Renal pelvis (tissue), 12 donors: Measurements from ENCODE around the gene PTK7. TPM values are rescaled to one million over a fixed set of nuclear protein-coding genes. Genes with fewer than 3 reads are reported as not detected.
"Not testable (repeated sequence)": the region's sequence is repeated elsewhere in the genome, so short reads cannot be mapped to it uniquely, and the experiment has no call there.

Experiments used
- DNase-seq: peaks from one replicate; pipeline ENCODE4 v3.0.0-alpha.2; 2013
- long read RNA-seq, 16 experiments: transcript quantifications; one replicate each; lab custom pipeline, GENCODE V29; 2026
- polyA plus RNA-seq, 3 donors: library from polyadenylated mRNA; unstranded; fragments of 120-200 nt; gene quantifications; one replicate each; pipeline ENCODE4 v1.2.1, GENCODE V29; 2013; ENCODE audit not compliant: insufficient read length in 3 of 3

PTK7 gene
- polyA plus RNA-seq, result 100 to 1,000 TPM; 229 to 267 (median 251) TPM
- long read RNA-seq, donor 1, full-length matches to known transcripts, result 14 of 37 reads
- long read RNA-seq, donor 1, partial matches to known transcripts, result 23 of 37 reads
- long read RNA-seq, donor 1, other reads (novel, unspliced or antisense), result 0 of 37 reads
- long read RNA-seq, donor 2, full-length matches to known transcripts, result 37 of 93 reads
- long read RNA-seq, donor 2, partial matches to known transcripts, result 56 of 93 reads
- long read RNA-seq, donor 2, other reads (novel, unspliced or antisense), result 0 of 93 reads
- long read RNA-seq, donor 3, full-length matches to known transcripts, result 21 of 55 reads
- long read RNA-seq, donor 3, partial matches to known transcripts, result 34 of 55 reads
- long read RNA-seq, donor 3, other reads (novel, unspliced or antisense), result 0 of 55 reads
- long read RNA-seq, donor 4, full-length matches to known transcripts, result 23 of 40 reads
- long read RNA-seq, donor 4, partial matches to known transcripts, result 17 of 40 reads
- long read RNA-seq, donor 4, other reads (novel, unspliced or antisense), result 0 of 40 reads
- long read RNA-seq, donor 5, partial matches to known transcripts, result 25 of 30 reads
- long read RNA-seq, donor 5, other reads (novel, unspliced or antisense), result 0 of 30 reads
- long read RNA-seq, donor 6, full-length matches to known transcripts, result 7 of 64 reads
- long read RNA-seq, donor 6, partial matches to known transcripts, result 57 of 64 reads
- long read RNA-seq, donor 6, other reads (novel, unspliced or antisense), result 0 of 64 reads
- long read RNA-seq, donor 7, full-length matches to known transcripts, result 37 of 74 reads
- long read RNA-seq, donor 7, partial matches to known transcripts, result 37 of 74 reads
- long read RNA-seq, donor 7, other reads (novel, unspliced or antisense), result 0 of 74 reads
- long read RNA-seq, donor 8, full-length matches to known transcripts, result 17 of 41 reads
- long read RNA-seq, donor 8, partial matches to known transcripts, result 24 of 41 reads
- long read RNA-seq, donor 8, other reads (novel, unspliced or antisense), result 0 of 41 reads
- long read RNA-seq, donor 9, full-length matches to known transcripts, result 32 of 93 reads
- long read RNA-seq, donor 9, partial matches to known transcripts, result 61 of 93 reads
- long read RNA-seq, donor 9, other reads (novel, unspliced or antisense), result 0 of 93 reads
- long read RNA-seq, donor 10, full-length matches to known transcripts, result 22 of 55 reads
- long read RNA-seq, donor 10, partial matches to known transcripts, result 33 of 55 reads
- long read RNA-seq, donor 10, other reads (novel, unspliced or antisense), result 0 of 55 reads
- long read RNA-seq, donor 11, full-length matches to known transcripts, result 13 of 55 reads
- long read RNA-seq, donor 11, partial matches to known transcripts, result 42 of 55 reads
- long read RNA-seq, donor 11, other reads (novel, unspliced or antisense), result 0 of 55 reads
- long read RNA-seq, donor 12, full-length matches to known transcripts, result 41 of 151 reads
- long read RNA-seq, donor 12, partial matches to known transcripts, result 110 of 151 reads
- long read RNA-seq, donor 12, other reads (novel, unspliced or antisense), result 0 of 151 reads
- long read RNA-seq, donor 13, full-length matches to known transcripts, result 6 of 12 reads
- long read RNA-seq, donor 13, partial matches to known transcripts, result 6 of 12 reads
- long read RNA-seq, donor 13, other reads (novel, unspliced or antisense), result 0 of 12 reads
- long read RNA-seq, donor 14, full-length matches to known transcripts, result 32 of 203 reads
- long read RNA-seq, donor 14, partial matches to known transcripts, result 166 of 203 reads
- long read RNA-seq, donor 14, other reads (novel, unspliced or antisense), result 5 of 203 reads
- long read RNA-seq, donor 15, full-length matches to known transcripts, result 39 of 68 reads
- long read RNA-seq, donor 15, partial matches to known transcripts, result 29 of 68 reads
- long read RNA-seq, donor 15, other reads (novel, unspliced or antisense), result 0 of 68 reads
- long read RNA-seq, donor 16, full-length matches to known transcripts, result 28 of 86 reads
- long read RNA-seq, donor 16, partial matches to known transcripts, result 58 of 86 reads
- long read RNA-seq, donor 16, other reads (novel, unspliced or antisense), result 0 of 86 reads

DNA sequence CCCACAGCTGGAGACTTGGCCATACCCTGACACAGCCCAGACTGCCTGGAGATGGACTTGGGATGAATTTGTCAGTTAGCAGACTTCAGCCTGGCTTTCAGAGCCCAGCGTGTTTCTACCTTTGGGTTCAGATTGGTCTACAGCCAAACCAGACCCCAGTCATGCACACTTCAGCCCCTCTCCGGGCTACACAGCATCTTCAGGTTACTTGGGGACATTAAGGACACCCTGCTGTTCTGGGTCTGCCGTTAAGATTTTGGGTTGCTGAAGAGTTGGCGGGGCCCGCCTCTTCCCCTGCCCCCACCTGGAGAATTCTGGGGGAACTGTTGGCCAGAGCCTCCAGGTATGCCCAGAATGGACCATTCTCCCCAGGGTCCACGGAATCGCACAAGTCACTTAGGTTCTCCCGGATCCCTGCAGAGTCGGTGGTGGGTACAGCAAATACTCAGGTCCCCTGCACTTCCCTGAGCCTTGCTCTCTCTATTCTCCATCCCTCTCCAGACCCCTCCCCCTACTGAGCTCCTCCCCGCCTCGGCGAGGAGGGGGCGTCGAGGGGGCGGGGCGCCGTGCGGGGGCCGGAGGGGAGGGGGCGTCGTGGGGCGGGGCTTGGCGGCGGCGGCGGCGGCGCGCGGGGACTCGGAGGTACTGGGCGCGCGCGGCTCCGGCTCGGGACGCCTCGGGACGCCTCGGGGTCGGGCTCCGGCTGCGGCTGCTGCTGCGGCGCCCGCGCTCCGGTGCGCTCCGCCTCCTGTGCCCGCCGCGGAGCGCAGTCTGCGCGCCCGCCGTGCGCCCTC is at the start of gene PTK7:
Gene PTK7 (plus strand): TSS at position 645 of the 794 bp plus-strand sequence. CDS start 175 bp downstream, outside the sequence.
- peak; percentile 87 for DNase-seq

DNA sequence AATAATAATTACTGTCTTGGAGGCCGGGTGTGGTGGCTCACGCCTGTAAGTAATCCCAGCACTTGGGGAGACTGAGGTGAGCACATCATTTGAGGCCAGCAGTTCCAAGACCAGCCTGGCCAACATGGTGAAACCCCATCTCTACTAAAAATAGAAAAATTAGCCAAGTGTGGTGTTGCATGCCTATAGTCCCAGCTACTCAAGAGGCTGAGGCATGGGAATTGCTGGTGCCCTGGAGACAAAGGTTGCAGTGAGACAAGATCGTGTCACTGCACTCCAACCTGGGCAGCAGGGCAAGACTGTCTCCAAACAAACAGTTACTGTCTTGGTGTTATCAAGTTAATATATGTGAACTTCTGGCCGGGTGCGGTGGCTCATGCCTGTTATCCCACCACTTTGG is 49.7 kb upstream of the PTK7 start:
- DNase-seq, result no peak

DNA sequence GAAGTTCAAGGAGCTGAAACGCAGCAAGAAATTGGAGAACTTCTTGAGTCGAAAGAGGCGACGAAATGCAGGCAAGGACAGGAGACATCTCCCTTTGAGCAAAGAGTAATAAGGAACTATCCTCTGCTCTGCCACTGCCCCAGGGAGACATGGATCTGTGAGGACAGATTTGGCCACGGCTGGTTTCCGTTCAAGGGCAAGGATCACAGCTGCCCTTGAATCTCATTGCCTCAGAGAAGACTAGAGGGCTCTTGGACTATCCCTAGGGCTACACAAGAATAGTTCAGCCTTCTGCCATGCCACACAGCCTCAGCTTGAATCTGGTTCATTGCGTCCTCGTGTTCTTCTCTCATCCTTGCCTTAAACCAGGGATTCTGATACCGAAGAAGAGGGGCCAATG is 47.0 kb upstream of the PTK7 start:
- no peak for DNase-seq

DNA sequence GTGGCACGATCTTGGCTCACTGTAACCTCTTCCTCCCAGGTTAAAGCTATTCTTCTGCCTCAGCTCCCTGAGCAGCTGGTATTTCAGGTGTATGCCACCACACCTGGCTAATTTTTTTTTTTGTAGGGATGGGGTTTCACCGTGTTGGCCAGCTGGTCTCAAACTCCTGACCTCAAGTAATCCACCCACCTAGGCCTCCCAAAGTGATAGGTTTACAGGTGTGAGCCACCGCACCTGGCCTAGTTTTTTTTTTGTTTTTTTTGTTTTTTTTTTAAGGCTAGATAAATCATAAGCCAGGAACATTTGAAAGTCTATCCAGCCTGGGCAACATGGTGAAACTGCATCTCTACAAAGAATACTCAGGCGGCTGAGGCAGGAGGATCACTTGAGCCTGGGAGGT is 43.8 kb upstream of the PTK7 start:
- no peak for DNase-seq

DNA sequence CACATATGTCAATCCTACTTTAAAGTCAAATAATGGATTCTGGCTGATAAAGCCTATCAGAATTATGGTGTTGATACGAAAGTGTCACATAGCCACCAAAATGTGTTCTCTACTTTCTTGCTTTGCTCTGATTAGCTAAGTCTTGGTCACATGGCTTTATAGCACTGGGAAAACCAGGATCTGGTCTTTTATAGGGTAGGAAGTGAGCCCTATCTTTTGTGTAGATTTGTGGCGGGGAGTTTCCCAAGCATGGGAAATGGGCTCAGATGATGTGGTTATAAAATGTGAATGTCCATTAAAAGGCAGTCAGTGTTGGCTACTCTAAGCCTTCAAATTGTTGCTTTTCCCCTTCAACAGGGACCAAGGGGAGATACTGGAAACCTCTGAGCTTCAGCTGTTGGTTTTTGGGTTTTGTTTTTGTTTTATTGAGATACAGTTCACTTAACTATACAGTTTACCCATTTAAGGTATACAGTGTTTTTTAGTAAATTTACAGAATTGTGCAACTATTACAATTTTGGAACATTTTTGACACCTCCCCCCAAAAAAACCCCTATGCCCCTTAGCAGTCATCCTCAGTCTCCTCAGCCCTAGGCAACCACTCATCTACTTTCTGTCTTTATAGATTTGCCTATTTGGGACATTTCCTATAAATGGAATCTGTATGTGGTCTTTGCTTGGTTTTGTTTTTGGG is 42.5 kb upstream of the PTK7 start:
- DNase-seq, result no peak

DNA sequence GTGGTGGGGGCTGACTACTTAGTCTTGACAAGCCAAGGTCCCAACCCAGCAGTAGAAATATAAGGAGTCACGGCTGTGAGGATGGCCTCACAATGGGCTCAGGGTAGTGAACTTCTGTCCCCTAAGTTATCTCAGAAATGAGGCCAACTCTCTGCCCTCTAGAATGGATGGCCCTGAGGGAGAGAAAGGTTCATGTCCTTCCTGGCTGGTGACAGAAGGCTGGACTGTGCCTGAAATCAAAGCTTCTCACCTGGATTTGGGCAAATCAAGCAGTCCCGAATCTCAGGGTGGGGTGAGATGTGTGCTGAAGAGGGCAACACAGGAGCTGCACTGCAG is 42.0 kb upstream of the PTK7 start:
- no peak for DNase-seq

DNA sequence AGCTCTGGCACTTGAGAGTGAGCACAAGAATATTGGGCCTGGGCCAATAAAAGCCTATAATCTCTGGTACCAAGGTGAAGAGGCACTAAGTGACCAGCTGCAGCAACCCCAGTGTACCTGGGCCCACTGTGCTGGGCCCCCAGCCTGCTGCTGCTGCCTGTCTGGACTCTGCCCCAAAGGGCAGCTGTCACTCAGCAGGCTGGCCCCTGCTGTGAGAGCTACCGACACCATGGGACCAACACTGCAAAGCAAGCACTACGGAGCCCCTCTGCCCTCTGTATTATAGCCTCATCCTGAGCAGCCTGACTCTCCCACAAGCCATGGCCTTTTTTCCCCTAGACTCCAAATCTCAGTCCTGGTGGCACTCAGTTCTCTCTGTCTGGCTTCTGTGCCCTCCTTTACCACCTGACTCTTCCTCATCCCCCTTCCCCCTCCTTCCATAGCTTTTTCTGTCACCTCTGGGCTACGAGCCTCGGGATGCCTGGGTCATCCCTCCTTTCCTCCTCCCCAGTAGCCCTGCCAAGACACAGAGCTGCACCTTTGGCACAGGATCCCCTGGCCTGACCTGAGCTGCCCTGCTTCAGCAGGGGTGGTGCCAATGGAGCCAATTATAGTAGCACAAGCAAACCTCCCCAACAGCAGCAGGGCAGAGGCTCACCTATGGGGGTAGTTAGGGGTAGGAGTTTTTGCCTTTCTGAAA is 40.5 kb upstream of the PTK7 start:
- DNase-seq, result no peak

DNA sequence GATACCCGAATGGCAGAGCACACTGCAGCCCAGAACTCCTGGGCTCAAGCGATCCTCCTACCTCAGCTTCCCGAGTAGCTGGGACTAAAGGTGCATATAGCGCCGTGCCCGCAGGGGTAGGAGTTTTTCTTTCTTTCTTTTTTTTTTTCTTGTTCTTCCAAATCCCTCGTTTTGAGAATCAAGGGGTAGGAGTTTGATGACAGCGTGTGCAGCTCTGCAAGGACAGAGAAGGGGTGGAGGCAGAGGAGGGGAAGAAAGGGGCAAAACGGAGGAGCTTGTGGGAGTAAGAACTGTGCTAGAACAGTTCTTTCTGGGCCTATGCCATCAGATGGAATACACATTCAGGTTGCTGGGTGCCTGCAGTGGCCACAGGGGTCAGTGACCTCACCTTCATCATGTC is 39.4 kb upstream of the PTK7 start:
- no peak for DNase-seq

DNA sequence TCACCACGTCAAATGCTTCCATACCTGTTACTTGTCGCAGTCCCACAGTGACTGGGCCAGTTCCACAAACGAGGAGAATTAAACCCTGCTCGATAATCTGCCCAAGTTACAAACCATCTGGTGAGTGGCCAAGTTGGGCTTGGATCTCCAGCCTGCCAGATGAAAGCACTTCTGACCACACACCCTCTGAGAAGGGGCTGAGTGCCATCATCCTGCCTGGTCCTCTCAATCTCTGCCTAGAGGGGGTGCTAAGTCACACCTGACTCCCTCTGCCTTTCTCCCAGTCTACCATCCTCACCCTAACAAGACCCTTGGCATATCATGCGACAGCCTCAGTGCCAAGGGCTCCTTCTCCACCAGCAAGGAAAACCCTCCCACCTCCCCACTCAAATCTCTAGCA is 38.9 kb upstream of the PTK7 start:
- no peak for DNase-seq

DNA sequence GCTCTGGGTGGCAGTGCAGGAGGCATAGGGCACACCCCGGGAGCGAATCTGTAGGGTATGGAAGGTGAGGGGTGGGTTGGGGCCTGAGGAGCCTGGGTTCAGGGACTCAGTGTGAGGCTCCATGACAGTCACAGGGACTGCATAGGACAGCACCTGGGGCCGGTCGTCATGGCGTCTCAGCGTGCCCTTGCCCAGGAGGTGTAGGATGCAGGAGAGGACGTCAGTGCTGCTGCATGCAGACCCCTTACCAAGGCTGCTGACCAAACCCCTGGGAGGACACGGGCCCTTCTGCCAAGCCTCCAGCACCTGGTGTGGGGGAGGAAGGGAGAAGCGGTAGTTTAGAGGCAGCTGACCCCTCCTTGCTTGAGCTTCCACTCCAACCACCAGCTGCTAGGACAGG is 38.4 kb upstream of the PTK7 start:
- no peak for DNase-seq

DNA sequence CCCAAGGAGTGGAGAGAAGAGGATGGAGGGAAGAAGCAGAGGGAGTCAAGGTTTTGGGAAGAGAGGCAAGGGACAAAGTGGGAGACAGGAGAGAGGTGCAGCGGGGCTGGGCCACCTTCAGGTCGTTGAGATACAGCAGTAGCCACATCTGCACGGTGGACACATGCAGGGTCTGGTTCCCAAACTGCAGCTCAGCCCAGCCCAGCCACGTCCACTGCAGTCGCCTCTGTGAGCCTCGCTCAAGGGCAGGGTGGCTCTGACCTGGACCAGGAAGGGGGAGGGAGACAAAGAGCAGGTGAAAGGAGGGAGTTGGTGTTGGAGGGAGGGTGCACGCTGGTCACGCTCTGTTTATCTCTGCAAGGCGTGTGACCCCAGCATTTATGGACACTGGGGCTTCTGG is 37.4 kb upstream of the PTK7 start:
- no peak for DNase-seq

DNA sequence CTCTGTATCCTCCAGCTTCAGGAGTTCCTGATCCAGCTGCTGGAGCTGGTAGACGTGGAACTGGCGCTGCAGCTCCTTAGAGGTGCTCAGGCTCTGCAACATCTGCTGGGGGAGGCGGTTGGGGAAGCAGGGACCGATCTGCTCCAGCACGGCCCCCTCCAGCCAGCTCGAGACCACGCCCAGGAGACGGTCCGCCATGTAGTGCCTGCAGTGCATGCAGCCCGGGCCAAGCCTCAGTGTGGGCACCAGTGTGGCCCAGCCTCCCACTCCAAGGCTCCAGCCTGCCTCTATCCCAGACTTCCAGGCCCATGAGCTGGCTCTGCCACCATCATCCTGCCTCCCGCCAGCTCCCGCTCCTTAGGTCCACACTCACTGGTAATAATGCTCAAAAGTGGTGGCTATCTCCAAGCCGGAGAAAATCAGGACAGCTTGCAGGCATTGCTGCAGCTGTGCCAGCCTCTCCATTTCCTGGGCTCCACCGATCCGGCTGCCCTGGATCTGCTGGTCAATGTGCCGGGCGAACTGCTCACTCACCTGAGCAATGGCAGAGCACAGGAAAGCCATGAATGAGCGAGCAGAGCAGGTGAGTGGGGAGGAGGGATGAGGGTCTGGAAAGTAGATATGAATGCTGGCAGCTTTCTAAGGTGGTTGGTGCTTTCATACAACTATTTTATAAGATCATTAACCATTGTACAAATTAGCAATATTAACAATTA is 35.4 kb upstream of the PTK7 start:
- no peak for DNase-seq

DNA sequence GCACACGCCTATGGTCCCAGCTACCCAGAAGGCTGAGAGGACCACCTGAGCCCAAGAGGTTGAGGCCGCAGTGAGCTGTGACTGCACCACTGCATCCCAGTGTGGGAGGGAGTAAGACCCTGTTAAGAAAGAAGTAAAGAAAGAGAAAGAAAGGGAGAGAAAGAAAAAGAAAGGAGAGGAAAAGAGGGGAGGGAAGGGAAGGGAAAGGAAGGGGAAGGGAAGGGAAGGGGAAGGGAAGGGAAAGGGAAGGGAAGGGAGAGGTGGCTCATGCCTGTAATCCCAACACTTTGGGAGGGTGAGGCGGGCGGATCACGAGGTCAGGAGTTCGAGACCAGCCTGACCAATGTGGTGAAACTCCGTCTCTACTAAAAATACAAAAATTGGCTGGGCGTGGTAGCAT is 34.6 kb upstream of the PTK7 start:
- not testable (repeated sequence) for DNase-seq

DNA sequence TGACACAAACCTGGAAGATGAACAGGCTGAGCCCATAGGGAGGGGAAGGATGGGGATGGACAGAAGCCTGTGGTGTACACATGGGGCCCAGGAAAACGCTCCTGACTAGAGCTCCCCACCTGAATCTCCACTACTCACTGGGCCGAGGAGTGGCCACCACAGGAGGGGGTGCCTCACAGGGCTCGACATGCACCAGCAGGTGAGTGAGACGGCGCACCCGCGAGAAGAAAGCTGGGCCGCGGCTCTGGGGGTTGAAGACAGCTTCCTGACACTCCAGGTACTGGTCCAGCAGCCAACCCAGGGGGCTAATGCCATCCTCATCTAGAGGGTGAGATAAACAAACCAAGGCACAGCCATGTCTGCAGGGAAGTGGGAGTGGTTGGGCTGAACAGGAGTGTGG is 32.8 kb upstream of the PTK7 start:
- no peak for DNase-seq

DNA sequence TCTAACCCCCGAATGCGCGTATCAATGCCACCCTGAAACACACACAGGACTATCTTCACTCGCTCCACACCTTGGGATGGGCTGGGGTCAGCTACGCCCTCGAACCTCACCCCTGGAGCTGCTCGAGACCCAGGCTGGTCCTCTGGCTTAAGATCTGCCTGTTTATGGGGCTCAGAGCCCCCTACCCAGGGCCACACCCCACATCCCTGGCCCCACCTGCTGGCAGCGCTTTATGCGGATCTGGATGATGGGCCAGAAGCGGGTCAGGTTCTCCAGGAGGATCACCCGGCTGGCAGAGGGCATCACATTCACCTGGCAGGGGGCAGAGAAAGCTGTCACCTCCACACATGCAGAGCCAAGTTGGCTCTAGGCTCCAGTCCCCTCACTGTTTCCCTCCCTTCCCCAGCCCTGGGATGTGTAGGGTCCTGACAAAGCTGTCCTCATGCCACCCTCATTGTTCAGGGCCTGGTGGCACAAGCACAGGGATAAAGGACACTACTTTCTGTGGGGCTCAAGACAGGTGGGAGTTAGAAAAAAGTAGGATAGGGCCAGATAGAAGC is 30.7 kb upstream of the PTK7 start:
- DNase-seq, result no peak

DNA sequence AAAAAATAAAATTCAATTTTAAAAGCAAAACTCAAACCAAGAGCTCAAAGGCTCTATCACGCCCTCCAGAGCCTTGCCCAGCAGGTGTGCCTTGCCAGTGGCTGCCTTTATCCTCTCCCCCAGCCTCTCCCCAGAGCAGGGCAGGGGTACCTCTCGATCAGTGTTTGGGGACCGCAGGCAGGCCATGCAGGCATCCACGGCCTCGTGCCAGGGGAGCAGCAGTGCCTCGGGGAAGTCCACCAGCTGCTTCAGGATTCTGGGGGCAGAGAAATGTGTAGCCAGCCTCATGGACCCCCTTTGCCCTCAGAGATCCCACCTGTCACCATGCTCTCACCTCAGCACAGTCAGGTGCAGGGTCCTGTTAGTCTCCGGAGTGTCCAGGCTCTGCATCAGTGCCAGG is 28.1 kb upstream of the PTK7 start:
- no peak for DNase-seq

DNA sequence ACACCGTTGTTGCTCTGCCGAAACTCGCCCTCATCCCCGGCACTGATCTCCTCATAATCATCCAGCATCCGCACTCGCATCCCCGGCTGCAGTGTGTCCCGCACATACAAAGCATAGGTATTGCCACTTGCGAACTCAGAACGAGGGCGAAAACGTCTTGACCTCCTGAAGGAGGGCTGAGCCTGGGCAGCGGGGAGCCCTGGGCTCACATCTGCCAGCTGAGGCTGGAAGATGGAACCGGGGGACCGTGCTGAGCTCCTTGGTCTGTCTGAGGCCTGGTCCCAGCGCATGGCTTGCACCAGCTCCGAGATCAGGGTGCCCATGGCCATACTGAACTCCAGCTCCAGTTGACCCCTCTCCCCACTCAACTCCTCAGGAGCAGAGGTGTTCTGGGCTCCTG is 25.1 kb upstream of the PTK7 start:
- no peak for DNase-seq
